Stimulated activated CD8-positive, alpha-beta memory T cell treated with anti-CD3 and anti-CD28 coated beads, Interleukin-4, amount 100 ng/mL, for 4 hours (primary cell): ENCODE results near the gene IL1A.

ENCODE experiments used
- DNase-seq, 2 donors: peaks; one replicate each; pipeline ENCODE4 v3.0.0-alpha.2; 2020; ENCODE audit warnings: low read depth in 2 of 2, low spot score in 1 of 2

Gene IL1A

GRCh38 chr2:112818094-112818902 is 34.0 kb upstream of the IL1A start:
- DNase-seq, result no peak

DNA sequence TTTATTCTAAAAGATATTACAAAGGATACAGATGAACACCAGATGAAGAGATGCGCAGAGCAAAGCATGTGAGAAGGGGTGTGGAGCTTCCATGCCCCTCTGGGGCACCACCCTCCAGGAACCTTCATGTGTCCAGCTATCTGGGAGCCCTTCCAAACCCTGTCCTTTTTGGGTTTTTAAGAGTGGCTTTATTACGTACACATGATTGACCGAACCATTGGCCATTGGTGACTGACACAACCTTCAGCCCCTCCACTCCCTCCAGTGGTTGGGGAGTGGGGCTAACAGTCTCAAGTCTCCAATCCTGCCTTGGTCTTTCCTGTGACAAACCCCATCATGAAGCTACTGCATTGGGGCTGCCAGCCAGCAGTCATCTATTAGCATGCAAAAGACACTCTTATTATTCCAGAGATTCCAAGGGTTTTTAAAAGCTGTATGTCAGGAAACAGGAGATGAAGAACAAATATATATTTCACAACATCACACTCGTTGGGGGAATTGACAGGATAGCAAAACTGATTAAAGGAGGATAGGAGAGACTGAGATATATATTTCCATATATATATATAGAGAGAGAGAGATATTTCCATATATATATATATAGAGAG is 32.9 kb upstream of the IL1A start:
- no peak for DNase-seq

DNA sequence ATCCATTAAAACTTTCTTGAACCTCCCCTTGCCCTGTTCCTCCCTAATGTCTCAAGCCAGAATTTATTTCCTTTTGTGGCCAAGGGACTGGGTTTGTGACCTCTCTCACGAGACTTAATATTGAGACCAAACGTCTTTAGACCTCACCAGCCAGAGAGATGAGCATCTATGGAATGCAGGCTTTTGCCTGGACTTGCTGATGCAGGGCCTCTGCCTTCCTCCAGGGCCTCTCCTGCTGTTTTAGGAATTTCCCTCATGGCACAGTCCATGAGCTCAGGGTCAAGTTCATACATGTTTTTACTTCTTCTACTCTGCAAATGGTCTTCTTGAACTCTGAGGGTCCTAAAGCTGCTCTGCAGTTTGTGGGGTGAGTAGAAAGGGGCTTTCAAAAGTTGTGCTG is 30.0 kb upstream of the IL1A start:
- DNase-seq, result no peak

DNA sequence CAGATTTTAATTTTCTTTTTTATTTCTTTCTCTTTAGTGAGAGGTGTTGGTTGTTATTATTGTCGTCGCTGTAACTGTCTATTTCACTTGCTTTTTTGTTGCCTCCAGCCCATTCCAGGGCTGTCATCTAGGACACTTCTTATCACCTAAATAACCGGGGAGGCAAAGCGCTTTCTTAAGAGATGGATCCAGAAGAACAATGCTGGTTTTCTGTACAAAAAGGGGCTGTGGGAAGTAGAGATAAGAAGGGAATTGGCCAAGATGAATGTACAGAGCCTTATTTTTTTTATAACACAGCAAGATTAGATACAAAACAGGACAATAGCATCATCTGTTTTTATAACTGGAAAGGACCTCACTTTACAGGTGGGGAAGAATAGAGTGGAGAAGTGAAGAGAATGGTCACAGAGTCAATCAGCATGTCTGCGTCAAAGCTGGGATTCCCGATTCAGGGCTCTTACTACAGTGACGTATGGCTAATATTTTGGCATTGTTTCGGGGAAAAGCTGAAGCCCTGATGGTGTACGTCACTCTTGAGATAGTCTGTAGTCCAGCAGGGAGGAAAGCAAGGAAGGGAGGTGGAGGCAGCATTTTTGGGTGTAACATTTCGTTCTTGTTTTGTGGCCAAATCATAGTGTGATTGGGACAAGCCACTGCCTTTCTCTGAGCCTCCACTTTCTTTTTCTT is 29.1 kb upstream of the IL1A start:
- no peak for DNase-seq

DNA sequence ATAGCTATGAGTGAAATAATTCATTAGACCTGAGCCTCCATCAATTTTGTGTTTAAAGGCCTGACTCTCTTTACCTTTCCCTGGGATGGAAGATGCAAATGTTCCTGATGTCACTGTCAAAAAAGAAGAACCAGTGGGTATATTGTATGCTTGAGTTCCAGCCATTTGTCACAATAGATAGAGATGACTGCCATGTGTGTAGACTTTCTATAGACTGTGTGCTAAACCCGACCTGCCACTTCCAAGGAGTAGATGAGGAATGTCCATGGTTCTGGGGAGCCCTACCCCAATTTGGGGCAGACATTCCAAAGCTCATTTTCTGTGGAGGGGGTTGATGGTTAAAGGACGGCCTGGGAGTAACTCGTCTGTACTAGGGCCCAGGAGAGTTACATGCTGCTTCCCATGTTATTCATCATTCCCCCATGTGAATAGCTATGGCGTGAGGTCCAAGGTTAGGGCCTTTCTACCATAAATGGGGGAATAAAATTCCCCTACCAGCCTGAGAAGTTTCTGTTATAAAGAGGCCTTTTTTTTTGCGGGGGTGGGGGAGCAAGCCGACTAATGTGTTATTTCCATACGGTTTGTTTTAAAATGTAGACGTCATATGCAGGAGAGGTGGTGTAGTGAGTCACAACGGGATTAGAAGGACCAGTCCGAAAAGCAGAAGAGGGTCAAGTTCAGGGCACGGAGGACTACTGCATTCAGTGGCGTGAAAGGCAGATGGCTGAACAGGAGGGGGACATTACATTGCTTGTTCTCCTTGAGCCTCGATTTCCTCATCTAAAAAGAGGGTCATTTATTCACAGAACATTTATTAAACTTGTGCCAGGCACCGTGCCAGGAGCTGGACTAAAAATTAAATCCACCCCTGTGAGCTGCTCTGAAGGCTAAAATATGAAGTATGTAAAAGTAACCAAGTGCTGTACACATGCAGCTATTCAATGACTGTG is 28.3 kb upstream of the IL1A start:
- no peak for DNase-seq

- no peak for DNase-seq
Measured at GRCh38 chr2:112811841-112812306, 27.6 kb upstream of the IL1A start.

DNA sequence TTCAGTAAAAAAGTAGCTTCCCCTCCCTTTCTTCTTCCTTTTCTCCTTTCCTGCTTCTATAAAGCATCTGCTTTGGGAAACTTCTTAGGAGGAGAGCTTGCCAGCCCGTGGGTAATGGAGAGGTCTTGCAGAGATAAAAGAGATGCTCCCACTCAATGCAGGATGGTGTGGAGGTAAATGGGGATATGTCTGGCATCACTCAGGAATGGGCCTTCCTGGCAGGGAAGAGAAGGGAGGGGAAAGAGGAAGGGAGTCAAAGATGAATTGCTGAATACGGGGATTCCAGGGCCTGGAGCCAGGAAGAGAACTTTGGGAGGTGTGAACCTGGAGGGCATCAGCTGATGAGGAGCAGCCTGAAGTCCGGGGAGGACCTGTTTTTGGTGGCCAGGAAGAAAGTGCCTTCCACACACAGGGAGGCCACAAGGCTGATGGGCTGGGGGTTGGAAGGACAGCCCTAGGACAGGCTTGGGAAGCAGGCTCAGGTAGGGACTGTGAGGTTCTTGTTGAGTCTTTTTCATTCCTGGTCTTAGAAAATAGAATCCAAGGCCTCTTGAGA is 27.1 kb upstream of the IL1A start:
- DNase-seq, result no peak

- no peak for DNase-seq
Measured at GRCh38 chr2:112809112-112809511, 24.8 kb upstream of the IL1A start.

- DNase-seq, result no peak
Measured at GRCh38 chr2:112807233-112807807, 23.0 kb upstream of the IL1A start.

DNA sequence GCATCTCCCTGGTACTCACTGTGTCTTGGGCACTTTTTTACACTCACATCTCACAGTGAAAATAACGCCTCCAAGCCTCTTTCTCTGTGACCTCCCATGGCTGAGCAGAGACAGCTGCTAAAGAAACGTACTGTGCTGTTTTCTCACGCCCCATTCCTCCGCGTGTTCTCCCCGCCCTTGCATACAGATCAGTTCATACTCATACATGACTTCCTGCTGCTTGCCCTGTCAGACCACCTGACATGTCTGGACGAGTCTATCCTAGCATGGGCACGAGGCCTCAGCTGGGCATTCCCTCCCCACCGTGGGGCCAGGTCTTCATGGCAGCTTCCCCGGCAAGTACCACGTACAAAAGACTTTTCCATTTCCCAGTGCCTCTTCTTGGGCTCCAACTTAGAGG is 21.2 kb upstream of the IL1A start:
- DNase-seq, result no peak

DNA sequence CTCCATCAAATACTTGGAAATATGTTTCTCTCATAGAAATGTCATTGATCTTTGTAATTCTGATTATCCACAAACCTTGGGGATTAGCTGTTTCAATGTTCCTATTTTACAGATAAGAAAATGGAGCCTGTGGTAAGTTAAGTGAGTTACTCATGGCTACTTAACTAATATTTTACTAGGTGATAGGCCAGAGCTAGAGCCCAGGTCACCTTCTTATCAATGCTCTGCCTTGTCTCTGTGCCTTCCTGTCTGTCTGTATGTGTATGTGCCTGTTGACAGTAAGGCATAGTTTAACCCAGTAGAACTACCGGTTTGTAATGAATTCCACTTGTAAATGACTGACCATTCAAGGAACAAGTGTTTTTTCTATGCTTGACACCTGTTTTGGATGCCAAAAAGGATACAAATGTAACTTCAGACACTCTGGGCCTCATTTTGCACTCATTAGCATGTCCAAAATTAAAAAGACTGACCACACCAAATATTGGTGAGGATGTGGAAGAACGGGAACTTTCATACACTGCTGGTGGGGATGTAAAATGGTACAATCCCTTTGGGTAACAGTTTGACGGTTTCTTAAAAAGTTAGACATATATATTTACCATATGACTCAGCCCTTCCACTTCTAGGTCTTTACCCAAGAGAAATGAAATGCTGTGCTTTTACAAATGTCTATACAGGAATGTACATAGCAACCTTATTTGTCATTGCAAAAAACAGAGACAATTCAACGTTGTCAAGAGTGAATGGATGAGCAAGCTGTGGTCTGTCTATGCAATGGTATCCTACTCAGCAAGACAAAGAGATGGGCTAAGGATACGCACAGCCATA is 19.6 kb upstream of the IL1A start:
- DNase-seq, result no peak

DNA sequence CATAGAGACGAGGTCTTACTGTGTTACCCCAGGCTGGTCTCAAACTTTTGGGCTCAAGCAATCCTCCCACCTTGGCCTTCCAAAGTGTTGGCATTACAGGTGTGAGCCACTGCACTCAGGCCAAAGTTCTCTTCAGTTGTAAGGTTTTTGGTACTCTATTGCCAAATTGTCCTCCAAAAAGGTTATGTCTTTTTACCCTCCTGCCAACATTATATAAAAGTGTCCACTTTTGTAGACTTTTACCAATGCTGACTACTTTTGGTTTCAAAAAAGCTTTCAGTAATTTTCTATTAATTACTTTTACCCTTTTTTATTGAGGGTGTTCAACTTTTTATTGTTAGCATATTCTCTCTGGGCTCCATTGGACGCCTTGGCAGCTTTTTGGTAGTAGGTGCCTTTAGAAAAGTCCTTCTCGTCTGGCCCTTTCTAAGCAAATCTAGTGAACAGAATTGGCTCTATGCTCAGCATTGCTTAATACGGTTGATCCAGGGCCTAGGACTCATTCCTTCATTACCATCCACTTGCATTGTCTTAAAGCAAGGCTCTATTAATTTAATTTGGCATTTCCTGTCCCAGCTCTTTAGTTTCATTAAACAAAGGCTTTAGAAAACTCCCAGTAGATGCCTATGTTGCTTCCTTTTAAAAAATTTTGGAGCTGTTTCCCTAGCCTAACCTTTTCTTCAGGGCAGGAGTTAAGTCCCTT is 16.7 kb upstream of the IL1A start:
- DNase-seq, result no peak

DNA sequence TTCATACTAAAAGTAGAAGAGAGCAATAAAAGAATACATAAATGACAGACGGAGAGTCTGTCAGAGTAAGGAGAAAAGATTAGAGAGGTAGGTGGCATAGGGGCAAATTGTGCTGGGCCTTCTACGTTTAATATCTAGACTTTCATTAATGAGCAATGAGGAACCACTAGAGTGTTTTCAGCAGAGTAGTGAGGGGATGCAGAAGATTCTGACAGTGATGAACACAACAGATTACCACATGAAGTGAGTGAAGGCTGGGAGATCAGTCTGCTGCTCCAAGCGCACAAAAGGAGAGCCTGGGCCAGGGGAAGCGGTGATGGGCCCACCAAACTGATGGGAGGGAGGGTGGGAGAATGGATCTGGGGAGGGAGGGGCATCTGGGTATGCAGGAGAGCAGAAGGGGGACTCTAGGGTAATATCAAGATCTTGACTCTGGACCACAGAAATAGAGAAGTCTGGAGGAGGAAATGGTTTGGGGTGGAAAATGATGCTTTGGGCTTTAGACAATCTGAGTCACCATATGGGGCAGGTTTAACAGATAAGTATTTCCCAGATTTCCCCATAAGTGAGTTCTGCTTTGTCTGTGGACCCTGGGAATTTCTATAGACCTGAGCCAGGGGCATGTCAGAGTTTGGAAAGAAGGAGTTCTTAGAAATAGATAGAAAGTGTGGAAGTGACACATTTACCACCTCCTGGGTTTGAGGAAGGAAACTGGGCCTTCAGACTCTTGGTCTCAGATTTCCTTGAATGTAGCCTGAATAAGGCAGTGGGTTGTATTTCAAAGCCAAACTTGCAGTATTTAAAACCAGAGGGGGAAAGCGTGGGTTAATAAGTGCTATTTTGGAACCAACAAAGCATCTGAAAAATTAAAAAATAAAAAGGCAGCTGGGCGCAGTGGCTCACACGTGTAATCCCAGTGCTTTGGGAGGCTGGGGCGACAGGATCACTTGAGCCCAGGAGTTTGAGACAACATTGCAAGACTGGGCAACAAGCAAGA is 15.0 kb upstream of the IL1A start:
- no peak for DNase-seq

DNA sequence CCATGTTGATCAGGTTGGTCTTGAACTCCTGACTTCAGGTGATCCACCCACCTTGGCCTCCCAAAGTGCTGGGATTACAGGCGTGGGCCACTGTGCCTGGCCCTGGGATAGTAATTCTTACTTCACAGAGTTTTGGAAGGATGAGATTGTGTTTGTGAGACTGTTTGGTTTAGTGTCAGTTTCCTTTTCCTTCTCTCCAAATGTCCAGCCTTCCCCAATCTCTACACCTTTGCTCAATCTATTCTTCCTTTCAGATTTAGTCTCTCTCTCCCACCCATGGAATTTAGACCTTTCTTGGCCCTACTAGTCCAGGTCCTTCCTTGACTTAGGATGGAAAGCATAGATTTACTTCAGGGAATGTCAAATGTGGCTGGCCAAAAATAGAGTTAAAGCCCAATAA is 12.2 kb upstream of the IL1A start:
- DNase-seq, result no peak

DNA sequence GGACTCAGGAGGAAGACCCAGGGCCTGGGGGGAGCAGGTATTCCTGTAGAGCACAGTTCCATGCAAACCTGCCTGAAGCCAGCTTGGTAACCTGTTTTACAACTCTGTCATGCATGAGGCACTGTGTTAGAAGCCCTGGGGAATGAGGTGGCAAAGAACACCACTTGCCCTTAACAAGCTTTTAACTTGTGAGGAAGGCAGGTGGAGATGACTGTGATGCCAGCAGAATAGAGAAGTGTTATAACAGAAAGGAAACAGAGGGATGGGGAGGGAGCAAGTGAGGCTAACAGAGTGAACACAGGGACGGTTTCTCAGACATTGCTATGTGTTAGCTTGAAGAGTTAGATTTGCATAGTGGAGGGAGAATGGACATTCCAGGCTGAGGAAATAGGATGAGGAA is 11.5 kb upstream of the IL1A start:
- DNase-seq, result no peak

DNA sequence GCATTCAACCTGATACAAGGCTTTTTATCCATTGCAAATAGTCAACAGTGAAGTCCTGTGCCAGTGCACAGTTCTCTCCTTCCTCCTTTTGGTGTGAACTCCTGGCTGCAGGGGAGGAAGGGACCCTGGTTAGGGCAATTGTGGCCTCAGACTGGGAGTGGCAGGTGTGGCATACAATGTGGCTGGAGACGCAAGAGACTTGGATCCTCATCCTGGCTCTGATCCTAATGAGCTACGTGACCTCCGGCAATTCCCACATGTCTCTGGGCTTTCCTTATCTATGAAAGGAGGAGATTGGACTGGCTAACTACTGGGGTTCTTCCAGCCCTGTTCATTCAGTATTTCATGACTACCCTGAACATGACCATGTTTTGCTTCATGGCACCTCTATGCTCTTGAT is 10.5 kb upstream of the IL1A start:
- DNase-seq, result no peak

GRCh38 chr2:112794131-112794733 is 9.9 kb upstream of the IL1A start:
- DNase-seq, result no peak
